Measurements from ENCODE around the gene SETBP1. TPM values are rescaled to one million over a fixed set of nuclear protein-coding genes. Genes with fewer than 3 reads are reported as not detected.

Gene SETBP1
- polyA plus RNA-seq, 6 donors from 2014 or later, result 6.0 to 20.2 (median 10.0) TPM

DNA sequence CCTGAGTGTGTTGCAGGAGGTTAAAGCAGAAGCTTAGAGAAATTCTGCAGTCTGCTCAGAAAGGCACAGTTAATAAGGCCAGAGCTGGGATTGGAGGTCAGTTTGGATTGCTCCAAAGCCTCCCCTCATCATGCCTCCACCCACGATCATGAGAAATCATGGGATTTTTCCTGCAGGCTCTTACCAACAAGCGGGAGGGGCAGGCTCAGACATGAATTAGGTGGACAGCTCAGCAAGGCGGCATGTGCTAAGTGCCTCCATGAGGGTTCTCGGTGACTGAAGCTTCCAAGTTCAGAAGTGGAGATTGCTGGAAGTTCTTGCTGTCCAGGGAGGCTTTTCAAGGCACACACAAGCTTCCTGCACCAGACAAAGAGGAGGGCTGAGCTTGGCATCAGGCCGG lies 163.8 kb downstream of the SETBP1 start:
- no peak overlapping the region for H3K27ac Mint-ChIP-seq
- H3K27me3 Mint-ChIP-seq, result no peaks in the 10 kb centered on the region
- no peak for ATAC-seq (ENCODE audit: low read depth in 2 of 2)
- H3K4me1 Mint-ChIP-seq, result peaks cover 76 to 84% (median 79%) of the 10 kb centered on the region in 3 donors
- peaks cover 15 to 26% of the 10 kb centered on the region in 2 donors for H3K36me3 Mint-ChIP-seq
- H3K9me3 Mint-ChIP-seq, result peaks cover 0 to 9% (median 8%) of the 10 kb centered on the region in 7 donors
- DNase-seq, result no peak
- peak overlapping the region in 1 of 8 donors; percentile 56 for H3K4me3 Mint-ChIP-seq

DNA sequence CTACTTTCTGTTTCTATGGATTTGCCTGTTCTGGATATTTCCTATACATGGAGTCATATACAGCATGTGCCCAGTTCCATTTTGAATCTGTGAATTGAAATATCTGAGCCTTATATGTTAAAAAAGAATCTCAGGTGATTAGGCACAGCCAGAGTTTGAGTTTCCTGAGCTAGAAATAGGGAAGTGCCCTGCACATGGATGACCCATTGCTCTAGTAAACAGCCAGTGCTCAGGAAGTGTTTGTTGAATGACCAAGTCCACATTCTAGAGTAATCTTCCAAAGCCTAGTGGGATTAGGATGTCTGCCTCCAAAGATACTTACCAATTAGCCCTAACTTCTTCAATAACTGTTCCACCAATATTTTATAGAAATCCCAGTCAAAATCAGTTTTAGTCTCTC lies 165.8 kb downstream of the SETBP1 start:
- H3K36me3 Mint-ChIP-seq, result peaks cover 23 to 35% of the 10 kb centered on the region in 2 donors
- H3K4me3 Mint-ChIP-seq, result no peak overlapping the region
- H3K9me3 Mint-ChIP-seq, result peaks cover 0 to 9% (median 8%) of the 10 kb centered on the region in 7 donors
- H3K4me1 Mint-ChIP-seq, result peaks cover 73 to 88% (median 87%) of the 10 kb centered on the region in 3 donors
- no peaks in the 10 kb centered on the region for H3K27me3 Mint-ChIP-seq
- peak overlapping the region in 1 of 6 donors; percentile 78 for H3K27ac Mint-ChIP-seq
- DNase-seq (no peak), ATAC-seq (ENCODE audit: low read depth in 2 of 2) (no peak)

DNA sequence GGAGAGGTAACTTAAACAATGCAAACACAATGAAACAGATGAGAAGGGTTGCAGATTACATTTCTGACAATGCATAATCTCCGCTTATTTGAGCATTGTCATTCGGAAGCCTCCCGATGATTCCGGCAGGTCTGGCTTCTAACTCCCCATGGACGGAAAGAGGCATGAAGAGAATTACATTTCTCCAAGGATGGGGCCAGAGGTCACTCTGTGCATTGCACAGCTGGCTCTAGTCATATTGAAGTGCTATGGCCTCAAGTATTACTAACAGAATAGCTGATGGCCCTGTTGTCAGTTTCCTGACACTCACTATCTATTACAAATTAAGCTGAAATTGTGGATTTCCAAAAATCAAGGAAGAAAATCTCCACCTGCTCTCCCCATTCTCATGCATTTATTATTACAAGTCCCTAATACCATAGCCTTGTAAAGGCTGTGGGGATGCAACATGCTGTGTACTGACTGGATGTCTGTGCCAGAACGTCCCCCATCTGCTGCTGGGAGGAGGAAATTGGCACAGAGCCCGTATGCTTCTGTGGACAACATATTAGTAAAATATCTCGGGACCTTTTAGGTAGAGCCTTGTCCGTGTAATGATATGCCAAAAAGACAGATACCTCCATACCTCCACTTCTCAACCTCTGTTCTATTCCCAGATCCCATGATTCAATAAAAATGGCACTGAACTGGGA lies 168.1 kb downstream of the SETBP1 start:
- ATAC-seq (ENCODE audit: low read depth in 2 of 2) (no peak), DNase-seq (no peak)
- peak overlapping the region in 2 of 6 donors; percentile 81 to 83 for H3K27ac Mint-ChIP-seq
- H3K27me3 Mint-ChIP-seq, result no peaks in the 10 kb centered on the region
- peaks cover 0 to 9% (median 8%) of the 10 kb centered on the region in 7 donors for H3K9me3 Mint-ChIP-seq
- H3K36me3 Mint-ChIP-seq, result peaks cover 26 to 38% of the 10 kb centered on the region in 2 donors
- peaks cover 65 to 88% (median 87%) of the 10 kb centered on the region in 3 donors for H3K4me1 Mint-ChIP-seq
- no peak overlapping the region for H3K4me3 Mint-ChIP-seq

DNA sequence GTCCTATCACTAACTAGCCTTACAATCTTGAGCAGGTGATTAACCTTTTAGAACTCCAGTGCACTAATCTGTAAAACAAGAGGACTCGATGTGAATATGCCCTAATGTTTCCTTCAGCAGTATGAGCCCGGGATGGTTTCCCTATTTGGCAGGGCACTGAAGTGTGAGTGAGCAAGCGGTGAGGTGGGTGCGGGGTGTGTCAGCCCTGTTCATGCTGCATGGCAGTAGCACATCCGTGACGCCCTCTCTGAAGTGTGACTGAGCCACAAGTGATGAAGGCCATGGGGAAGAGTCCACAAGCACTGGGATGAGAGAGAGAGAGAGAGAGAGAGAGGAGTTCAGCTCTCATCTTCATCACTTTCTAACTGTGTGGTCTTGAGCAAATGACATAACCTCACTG lies 168.7 kb downstream of the SETBP1 start:
- peaks cover 67 to 92% (median 91%) of the 10 kb centered on the region in 3 donors for H3K4me1 Mint-ChIP-seq
- ATAC-seq (ENCODE audit: low read depth in 2 of 2), result peak; percentile 37 to 49

DNA sequence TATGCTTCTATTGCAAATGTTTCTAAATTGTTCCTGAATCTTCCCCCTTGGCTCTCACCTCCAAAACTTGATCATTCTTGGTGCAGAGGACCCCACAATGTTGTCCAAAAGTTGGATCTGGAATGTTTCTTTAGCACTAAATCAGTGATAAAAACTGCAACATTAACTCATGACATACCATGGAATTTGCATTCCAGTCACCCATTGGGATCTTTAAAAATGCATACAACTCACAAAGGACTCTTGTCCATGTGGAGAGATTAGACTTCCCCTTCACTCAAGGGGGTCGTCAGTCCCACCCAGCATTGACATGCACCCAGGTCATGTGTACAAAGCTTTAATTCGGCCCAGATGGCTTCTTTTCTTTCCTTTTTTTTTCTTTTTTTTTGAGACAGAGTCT lies 169.3 kb downstream of the SETBP1 start:
- H3K27me3 Mint-ChIP-seq, result no peaks in the 10 kb centered on the region
- peaks cover 0 to 5% (median 0%) of the 10 kb centered on the region in 7 donors for H3K9me3 Mint-ChIP-seq
- peak overlapping the region in 1 of 6 donors; percentile 3 for H3K27ac Mint-ChIP-seq
- peaks cover 67 to 93% (median 91%) of the 10 kb centered on the region in 3 donors for H3K4me1 Mint-ChIP-seq
- H3K36me3 Mint-ChIP-seq, result peaks cover 23 to 40% of the 10 kb centered on the region in 2 donors
- peak overlapping the region in 2 of 8 donors; percentile 1 to 42 for H3K4me3 Mint-ChIP-seq
- no peak for DNase-seq
- ATAC-seq (ENCODE audit: low read depth in 2 of 2), result no peak

More for the DNA sequence above, 168.7 kb downstream of the SETBP1 start:
- Mint-ChIP-seq H3K36me3 (peaks cover 29 to 40% of the 10 kb centered on the region in 2 donors), H3K27me3 (no peaks in the 10 kb centered on the region), H3K9me3 (peaks cover 0 to 8% (median 5%) of the 10 kb centered on the region in 7 donors), H3K27ac (peak overlapping the region in 1 of 6 donors; percentile 81), H3K4me3 (peak overlapping the region in 1 of 8 donors; percentile 12)
- DNase-seq, result no peak

DNA sequence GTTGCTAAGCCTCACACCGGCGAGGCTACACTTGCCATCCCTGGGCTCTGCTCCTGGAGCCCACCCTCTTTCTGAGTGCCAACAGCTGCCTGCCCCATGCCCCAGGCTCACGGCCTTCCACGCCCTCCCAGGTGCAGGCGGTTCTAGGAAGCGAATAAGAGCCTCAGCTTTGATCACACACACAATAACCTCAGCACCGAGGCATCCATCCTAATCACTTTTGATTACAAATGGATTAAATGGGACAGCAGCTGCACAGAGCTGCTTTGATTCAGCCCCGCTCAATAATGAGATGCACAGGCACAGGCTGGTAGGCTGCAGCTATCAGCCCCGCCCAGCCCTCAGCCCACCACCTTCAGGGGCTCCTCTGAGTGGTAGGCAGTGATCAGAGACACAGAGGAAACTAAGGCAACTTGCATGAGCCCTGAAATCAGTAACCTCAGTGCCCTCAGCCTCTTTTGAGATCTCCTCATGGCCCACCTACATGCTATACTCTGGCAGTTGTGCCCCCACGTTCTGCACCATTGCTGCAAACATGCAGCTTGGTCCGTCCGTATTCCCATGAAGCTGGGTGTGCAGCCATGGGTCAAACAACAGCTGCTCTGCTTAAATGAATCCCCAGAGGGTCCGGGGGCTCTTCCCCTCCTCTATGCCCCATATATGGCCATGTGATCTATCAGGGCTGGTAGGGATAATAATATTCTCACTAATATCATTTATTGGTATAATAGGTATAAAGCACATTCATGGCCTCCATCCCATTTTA lies 171.4 kb downstream of the SETBP1 start:
- peak overlapping the region in 3 of 6 donors; percentile 29 to 69 (median 63) for H3K27ac Mint-ChIP-seq
- H3K4me1 Mint-ChIP-seq, result peaks cover 64 to 94% (median 88%) of the 10 kb centered on the region in 3 donors
- H3K4me3 Mint-ChIP-seq, result peak overlapping the region in 2 of 8 donors; percentile 11 to 59
- ATAC-seq (ENCODE audit: low read depth in 2 of 2) (no peak), DNase-seq (no peak)
- H3K36me3 Mint-ChIP-seq, result peaks cover 23 to 24% of the 10 kb centered on the region in 2 donors
- H3K9me3 Mint-ChIP-seq, result peaks cover 0 to 5% (median 0%) of the 10 kb centered on the region in 7 donors
- H3K27me3 Mint-ChIP-seq, result no peaks in the 10 kb centered on the region

DNA sequence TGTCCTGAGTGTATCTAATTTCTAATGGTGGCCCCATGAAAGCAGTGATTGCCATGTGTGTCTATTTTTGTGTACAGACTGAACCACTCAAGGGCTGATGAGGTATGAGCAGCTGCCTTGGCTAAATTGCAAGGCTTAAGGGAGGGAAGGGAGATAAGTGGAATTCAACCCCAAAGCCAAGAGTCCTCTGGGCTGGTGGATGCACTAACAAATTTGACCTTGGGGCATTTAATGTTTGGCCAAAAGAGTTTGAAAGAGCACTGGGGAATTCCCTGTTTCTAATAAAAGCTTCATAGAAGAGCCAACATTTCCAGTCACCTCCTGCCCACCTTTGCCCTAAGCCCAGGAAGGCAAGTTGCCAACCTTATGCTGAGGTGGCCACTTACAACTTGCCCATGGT lies 172.1 kb downstream of the SETBP1 start:
- peaks cover 0 to 5% (median 0%) of the 10 kb centered on the region in 7 donors for H3K9me3 Mint-ChIP-seq
- peaks cover 63 to 95% (median 87%) of the 10 kb centered on the region in 3 donors for H3K4me1 Mint-ChIP-seq
- H3K27ac Mint-ChIP-seq, result peak overlapping the region in 2 of 6 donors; percentile 38 to 78
- H3K36me3 Mint-ChIP-seq, result peaks cover 27 to 31% of the 10 kb centered on the region in 2 donors
- ATAC-seq (ENCODE audit: low read depth in 2 of 2) (no peak), DNase-seq (no peak)
- no peak overlapping the region for H3K4me3 Mint-ChIP-seq
- no peaks in the 10 kb centered on the region for H3K27me3 Mint-ChIP-seq

DNA sequence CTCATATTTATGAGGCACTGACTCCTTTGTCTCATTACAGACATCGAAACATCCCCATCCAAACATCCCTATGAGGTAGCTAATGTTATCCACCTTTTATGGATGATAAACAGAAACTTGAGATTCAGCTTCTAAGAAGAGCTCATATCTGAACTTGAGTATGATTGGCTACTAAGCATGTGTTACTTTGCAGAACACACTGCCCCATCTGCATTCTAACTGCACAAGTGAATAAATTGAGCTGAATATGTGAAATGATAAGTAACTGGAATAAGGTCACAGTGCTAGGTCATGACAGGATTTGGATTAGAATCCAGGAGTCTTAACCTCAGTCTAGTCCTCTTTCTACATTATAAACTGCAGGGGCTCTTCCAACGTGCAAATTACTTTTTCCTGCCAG lies 172.7 kb downstream of the SETBP1 start:
- DNase-seq (no peak), ATAC-seq (ENCODE audit: low read depth in 2 of 2) (no peak)
- no peak overlapping the region for H3K4me3 Mint-ChIP-seq
- peaks cover 28 to 34% of the 10 kb centered on the region in 2 donors for H3K36me3 Mint-ChIP-seq
- no peaks in the 10 kb centered on the region for H3K27me3 Mint-ChIP-seq
- H3K27ac Mint-ChIP-seq, result peak overlapping the region in 1 of 6 donors; percentile 78
- H3K4me1 Mint-ChIP-seq, result peaks cover 60 to 93% (median 85%) of the 10 kb centered on the region in 3 donors
- H3K9me3 Mint-ChIP-seq, result peaks cover 0 to 5% (median 0%) of the 10 kb centered on the region in 7 donors

DNA sequence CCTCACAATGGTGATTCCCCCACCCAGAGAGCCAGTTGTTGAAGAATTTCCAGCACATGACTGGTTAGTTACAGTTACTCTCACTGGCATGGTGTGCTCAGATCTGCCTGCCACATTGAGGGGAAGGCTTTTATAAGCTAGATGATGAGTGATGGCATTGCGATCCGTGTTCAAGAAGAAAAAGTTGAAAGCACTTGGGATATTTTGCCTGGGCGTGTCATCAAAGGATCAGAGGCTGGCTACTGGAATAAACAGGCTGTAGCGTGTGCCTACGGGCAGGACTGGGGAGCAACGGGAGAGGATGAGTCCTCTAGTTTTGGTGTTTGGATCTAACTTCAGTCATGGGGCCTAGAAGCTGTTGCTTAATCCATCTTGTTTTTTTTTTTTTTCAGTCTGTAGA lies 175.0 kb downstream of the SETBP1 start:
- Mint-ChIP-seq H3K27me3 (no peaks in the 10 kb centered on the region), H3K4me1 (peaks cover 54 to 79% (median 73%) of the 10 kb centered on the region in 3 donors), H3K36me3 (peaks cover 25 to 33% of the 10 kb centered on the region in 2 donors), H3K9me3 (peaks cover 0 to 5% (median 0%) of the 10 kb centered on the region in 7 donors), H3K27ac (peak overlapping the region in 1 of 6 donors; percentile 57), H3K4me3 (peak overlapping the region in 2 of 8 donors; percentile 14 to 66)
- ATAC-seq (ENCODE audit: low read depth in 2 of 2) (no peak), DNase-seq (no peak)

DNA sequence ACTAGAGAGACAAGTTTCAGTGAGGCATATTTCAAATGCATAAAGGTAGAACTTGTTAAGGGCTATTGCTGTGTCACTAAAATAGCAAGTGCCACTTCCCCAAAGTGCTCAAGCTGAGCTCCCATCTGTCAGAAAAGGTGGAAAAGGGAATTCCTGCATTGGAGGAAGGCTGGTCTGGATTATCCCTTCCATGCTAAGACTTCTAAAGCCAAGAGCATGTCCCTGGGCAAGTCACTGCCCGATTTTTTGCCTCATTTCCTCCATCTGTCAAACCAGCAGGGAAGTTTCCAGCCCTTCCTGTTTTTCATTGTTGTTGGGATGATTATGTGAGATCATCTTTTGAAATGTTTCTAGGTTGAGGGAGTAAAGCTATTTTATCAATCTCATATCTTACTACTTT lies 175.5 kb downstream of the SETBP1 start:
- Mint-ChIP-seq H3K4me3 (peak overlapping the region in 1 of 8 donors; percentile 66), H3K36me3 (peaks cover 25 to 28% of the 10 kb centered on the region in 2 donors), H3K9me3 (peaks cover 0 to 5% (median 0%) of the 10 kb centered on the region in 7 donors), H3K27ac (no peak overlapping the region), H3K4me1 (peaks cover 49 to 75% (median 69%) of the 10 kb centered on the region in 3 donors), H3K27me3 (no peaks in the 10 kb centered on the region)
- no peak for ATAC-seq (ENCODE audit: low read depth in 2 of 2)
- no peak for DNase-seq

DNA sequence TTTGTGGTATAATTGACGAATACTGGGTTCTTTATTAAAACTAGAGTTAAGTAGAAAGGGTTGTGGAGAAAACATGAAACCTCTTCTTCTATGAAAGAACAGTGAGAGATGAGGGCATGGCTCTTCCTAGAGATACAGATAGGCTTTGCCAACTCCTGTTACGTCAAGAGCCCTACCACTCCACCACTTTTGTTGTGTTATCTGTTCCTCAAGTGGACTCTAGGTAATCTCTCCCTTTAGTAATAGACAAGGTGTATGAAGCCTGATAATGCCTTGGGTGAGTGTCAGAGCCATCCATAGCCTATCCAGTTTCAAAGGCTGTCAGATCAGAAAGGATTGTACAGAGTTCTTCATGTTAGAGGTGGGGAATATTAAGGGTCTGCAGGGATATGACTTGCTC lies 176.4 kb downstream of the SETBP1 start:
- peak overlapping the region in 1 of 6 donors; percentile 11 for H3K27ac Mint-ChIP-seq
- ATAC-seq (ENCODE audit: low read depth in 2 of 2) (no peak), DNase-seq (no peak)
- H3K4me1 Mint-ChIP-seq, result peaks cover 43 to 69% (median 65%) of the 10 kb centered on the region in 3 donors
- no peak overlapping the region for H3K4me3 Mint-ChIP-seq
- peaks cover 20 to 21% of the 10 kb centered on the region in 2 donors for H3K36me3 Mint-ChIP-seq
- H3K9me3 Mint-ChIP-seq, result peaks cover 0 to 5% (median 0%) of the 10 kb centered on the region in 7 donors
- H3K27me3 Mint-ChIP-seq, result no peaks in the 10 kb centered on the region

DNA sequence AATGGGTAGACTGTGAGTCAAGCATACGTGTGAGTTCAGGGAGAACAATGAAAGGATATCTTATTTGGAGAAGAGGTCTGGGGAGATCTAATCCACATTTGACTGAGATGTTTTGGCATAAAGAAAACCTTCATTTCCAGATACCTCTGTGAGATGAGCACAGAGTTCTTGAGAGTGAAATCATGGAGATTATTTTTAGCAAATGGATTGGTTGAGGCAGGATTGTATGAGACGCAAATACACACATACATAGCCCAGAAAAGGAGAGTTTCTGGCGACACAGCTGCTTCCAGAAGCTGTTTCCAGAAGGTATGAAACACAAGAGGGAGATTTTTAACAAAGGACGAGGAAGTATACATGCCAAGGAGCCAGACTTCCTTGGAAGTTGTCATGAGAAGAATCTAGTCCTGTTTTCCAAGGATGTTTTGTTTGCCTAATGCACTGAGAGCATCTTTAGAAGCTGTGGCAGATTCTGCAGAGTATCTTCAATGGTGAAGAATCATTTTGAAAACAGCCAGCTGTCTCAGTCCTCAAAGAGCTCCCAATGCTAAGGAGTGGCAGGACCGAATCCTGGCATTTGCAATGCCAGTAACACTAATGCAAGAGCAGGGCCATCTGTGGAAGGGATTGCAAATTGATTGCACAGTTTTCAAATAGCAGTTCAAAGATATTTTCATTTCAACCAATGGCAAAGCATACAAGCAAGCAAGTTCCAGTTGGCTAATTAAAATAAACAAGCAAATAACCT lies 177.2 kb downstream of the SETBP1 start:
- no peaks in the 10 kb centered on the region for H3K27me3 Mint-ChIP-seq
- H3K36me3 Mint-ChIP-seq, result peaks cover 20 to 21% of the 10 kb centered on the region in 2 donors
- no peak for DNase-seq
- peak overlapping the region in 2 of 6 donors; percentile 17 to 77 for H3K27ac Mint-ChIP-seq
- peaks cover 38 to 67% (median 62%) of the 10 kb centered on the region in 3 donors for H3K4me1 Mint-ChIP-seq
- H3K4me3 Mint-ChIP-seq, result no peak overlapping the region
- H3K9me3 Mint-ChIP-seq, result peaks cover 0 to 5% (median 0%) of the 10 kb centered on the region in 7 donors
- no peak for ATAC-seq (ENCODE audit: low read depth in 2 of 2)

DNA sequence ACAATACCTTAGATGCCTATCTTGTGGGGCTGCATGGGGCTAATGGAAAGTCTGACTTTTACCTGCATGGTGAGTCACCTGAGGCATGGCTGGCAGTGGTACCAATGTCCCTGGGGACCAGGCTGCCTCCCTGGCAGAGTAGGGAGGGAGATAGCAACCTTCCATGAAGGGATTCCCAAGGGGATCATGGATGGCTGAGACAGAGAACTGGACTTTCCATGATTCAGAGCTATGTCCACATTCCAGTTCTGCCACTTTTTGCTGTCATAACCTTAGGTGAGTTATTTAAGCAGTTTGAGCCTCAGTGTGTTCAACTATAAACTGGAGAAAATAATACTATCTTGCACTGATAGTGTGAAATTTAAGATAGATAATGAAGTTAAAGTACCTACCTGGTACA lies 178.6 kb downstream of the SETBP1 start:
- Mint-ChIP-seq H3K9me3 (peaks cover 0 to 5% (median 0%) of the 10 kb centered on the region in 7 donors), H3K27ac (peak overlapping the region in 1 of 6 donors; percentile 38), H3K27me3 (no peaks in the 10 kb centered on the region), H3K4me1 (peaks cover 36 to 67% (median 62%) of the 10 kb centered on the region in 3 donors), H3K4me3 (no peak overlapping the region), H3K36me3 (peaks cover 15 to 18% of the 10 kb centered on the region in 2 donors)
- no peak for ATAC-seq (ENCODE audit: low read depth in 2 of 2)
- no peak for DNase-seq

Measured in naive B cell (primary cell).